Uterus (tissue), 4 donors: Measurements from ENCODE around the gene RRP8. TPM values are rescaled to one million over a fixed set of nuclear protein-coding genes. Genes with fewer than 3 reads are reported as not detected.

Experiments used
- DNase-seq, 2 donors: peaks; one replicate each; pipeline ENCODE4 v3.0.0-alpha.2; 2019 to 2020
- H3K27ac ChIP-seq, 2 donors: fragments of 200-600 bp; sonication (generic); 1 replicate in 1 of 2; 2 replicates in 1 of 2; pipeline ENCODE4 v1.5.1; 2016 to 2018
- H3K27me3 ChIP-seq, 2 donors: fragments of 200-600 bp; sonication (generic); one replicate each; pipeline ENCODE4 v1.5.1; 2018 to 2019; ENCODE audit warnings: control low read depth in 1 of 2
- H3K36me3 ChIP-seq, 2 donors: fragments of 200-600 bp; sonication (generic); one replicate each; pipeline ENCODE4 v1.5.1; 2019; ENCODE audit warnings: control low read depth in 1 of 2
- H3K4me1 ChIP-seq, 2 donors: fragments of 200-600 bp; sonication (generic); one replicate each; pipeline ENCODE4 v1.5.1; 2018 to 2019; ENCODE audit warnings: control low read depth in 1 of 2
- H3K4me3 ChIP-seq, 2 donors: fragments of 200-600 bp; sonication (generic); 1 replicate in 1 of 2; 2 replicates in 1 of 2; pipeline ENCODE4 v1.5.1; 2018 to 2019; ENCODE audit warnings: mild to moderate bottlenecking in 1 of 2
- H3K9me3 ChIP-seq, 2 donors: fragments of 200-600 bp; sonication (generic); one replicate each; pipeline ENCODE4 v1.5.1; 2019; ENCODE audit warnings: control low read depth in 1 of 2
- POLR2A ChIP-seq, 2 donors: fragments of 450-650 bp; IDR thresholded peaks; one replicate each; pipeline ENCODE4 v1.6.1; 2016; ENCODE audit warnings: antibody characterized with exemption in 2 of 2, mild to moderate bottlenecking in 1 of 2, moderate library complexity in 1 of 2
- intact Hi-C: fragments of 100-400 bp; cut with DNase I; formaldehyde crosslinking; loops from one replicate; pipeline ENCODE4 v1.15.1; 2023; ENCODE audit warnings: low total_unique reads
- total RNA-seq, 4 donors: library from RNA; depleted of rRNA in 3 of 4; stranded (reverse); fragments of >200 nt in 3 of 4; gene quantifications; one replicate each; pipeline versions ENCODE4 v1.1.0 to v1.2.4, GENCODE V29; 2014 to 2023
- TF ChIP-seq, protein P1 (sequence below), 4 experiments: fragments of 200-600 bp in 2 of 4; fragments of 450-650 bp in 2 of 4; sonication (generic) in 2 of 4; IDR thresholded peaks; one replicate each; pipeline ENCODE4 v1.5.1; 2016 to 2019; ENCODE audit warnings: antibody characterized with exemption in 4 of 4, mild to moderate bottlenecking in 2 of 4, moderate library complexity in 1 of 4
- donor health status: DM: yes; HTN: yes; CAD: no.

Gene RRP8
- total RNA-seq, 4 donors from 2014 or later: 12.6 to 41.2 (median 26.9) TPM

GRCh38 chr11:6636480-6636879 is 33.1 kb upstream of the RRP8 start:
- Histone ChIP-seq H3K27ac (peak overlapping the region; percentile 63 to 65), H3K9me3 (no peaks in the 10 kb centered on the region), H3K4me1 (peaks cover 18% of the 10 kb centered on the region in 2 donors), H3K27me3 (no peaks in the 10 kb centered on the region), H3K4me3 (no peak overlapping the region), H3K36me3 (no peaks in the 10 kb centered on the region)
- intact Hi-C loops: no loop called here
- TF ChIP-seq, protein P1, sequence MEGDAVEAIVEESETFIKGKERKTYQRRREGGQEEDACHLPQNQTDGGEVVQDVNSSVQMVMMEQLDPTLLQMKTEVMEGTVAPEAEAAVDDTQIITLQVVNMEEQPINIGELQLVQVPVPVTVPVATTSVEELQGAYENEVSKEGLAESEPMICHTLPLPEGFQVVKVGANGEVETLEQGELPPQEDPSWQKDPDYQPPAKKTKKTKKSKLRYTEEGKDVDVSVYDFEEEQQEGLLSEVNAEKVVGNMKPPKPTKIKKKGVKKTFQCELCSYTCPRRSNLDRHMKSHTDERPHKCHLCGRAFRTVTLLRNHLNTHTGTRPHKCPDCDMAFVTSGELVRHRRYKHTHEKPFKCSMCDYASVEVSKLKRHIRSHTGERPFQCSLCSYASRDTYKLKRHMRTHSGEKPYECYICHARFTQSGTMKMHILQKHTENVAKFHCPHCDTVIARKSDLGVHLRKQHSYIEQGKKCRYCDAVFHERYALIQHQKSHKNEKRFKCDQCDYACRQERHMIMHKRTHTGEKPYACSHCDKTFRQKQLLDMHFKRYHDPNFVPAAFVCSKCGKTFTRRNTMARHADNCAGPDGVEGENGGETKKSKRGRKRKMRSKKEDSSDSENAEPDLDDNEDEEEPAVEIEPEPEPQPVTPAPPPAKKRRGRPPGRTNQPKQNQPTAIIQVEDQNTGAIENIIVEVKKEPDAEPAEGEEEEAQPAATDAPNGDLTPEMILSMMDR (IDR thresholded peaks at IDR 0.05): no peak
- TF ChIP-seq POLR2A (IDR thresholded peaks at IDR 0.05): no peak
- no peak for DNase-seq

GRCh38 chr11:6635082-6635932 is 31.9 kb upstream of the RRP8 start:
- peaks cover 18% of the 10 kb centered on the region in 2 donors for H3K4me1 ChIP-seq
- H3K27ac ChIP-seq: peak overlapping the region; percentile 63 to 65

GRCh38 chr11:6634534-6634933 is 31.1 kb upstream of the RRP8 start:
- H3K9me3 ChIP-seq: no peaks in the 10 kb centered on the region
- H3K27me3 ChIP-seq: no peaks in the 10 kb centered on the region
- H3K36me3 ChIP-seq: no peaks in the 10 kb centered on the region
- peaks cover 15 to 18% of the 10 kb centered on the region in 2 donors for H3K4me1 ChIP-seq
- intact Hi-C loops: no loop called here
- no peak for DNase-seq
- H3K27ac ChIP-seq: peak overlapping the region; percentile 63 to 65
- H3K4me3 ChIP-seq: no peak overlapping the region
- no peak for TF ChIP-seq POLR2A (IDR thresholded peaks at IDR 0.05)
- TF ChIP-seq, protein P1 (IDR thresholded peaks at IDR 0.05): no peak

More at GRCh38 chr11:6635082-6635932, 31.9 kb upstream of the RRP8 start:
- no peaks in the 10 kb centered on the region for H3K9me3 ChIP-seq
- H3K36me3 ChIP-seq: no peaks in the 10 kb centered on the region
- DNase-seq: peak; percentile 65 to 78
- intact Hi-C loops: no loop called here
- TF ChIP-seq, protein P1 (IDR thresholded peaks at IDR 0.05): no peak
- no peak for TF ChIP-seq POLR2A (IDR thresholded peaks at IDR 0.05)
- no peak overlapping the region for H3K4me3 ChIP-seq
- H3K27me3 ChIP-seq: no peaks in the 10 kb centered on the region

GRCh38 chr11:6633422-6634408 is 30.3 kb upstream of the RRP8 start:
- Histone ChIP-seq H3K27ac (no peak overlapping the region), H3K27me3 (no peaks in the 10 kb centered on the region), H3K4me1 (peaks cover 6 to 15% of the 10 kb centered on the region in 2 donors), H3K4me3 (no peak overlapping the region), H3K9me3 (no peaks in the 10 kb centered on the region), H3K36me3 (no peaks in the 10 kb centered on the region)
- TF ChIP-seq, protein P1 (IDR thresholded peaks at IDR 0.05): no peak
- DNase-seq: no peak
- intact Hi-C loops: no loop called here
